Fibroblast of villous mesenchyme (primary cell): ENCODE measurements around the gene DHX29. TPM values are rescaled to one million over a fixed set of nuclear protein-coding genes. Genes with fewer than 3 reads are reported as not detected.

Experiments used
- DNase-seq: peaks from one replicate; pipeline ENCODE4 v3.0.0-alpha.2; 2010; ENCODE audit warnings: low read depth
- H3K4me3 ChIP-seq: 2 replicates; pipeline ENCODE4 v1.5.1; 2011; ENCODE audit warnings: low read depth, mild to moderate bottlenecking, low read length
- total RNA-seq: library from RNA; depleted of rRNA; stranded (reverse); fragments of >200 nt; gene quantifications from 2 replicates; pipeline ENCODE4 v1.2.3, GENCODE V29; 2012
- TF ChIP-seq, protein P1 (sequence below): IDR thresholded peaks from 2 replicates; pipeline ENCODE4 v1.5.1; 2012; ENCODE audit warnings: low read depth, mild to moderate bottlenecking, low read length; ENCODE audit not compliant: insufficient read depth

The DHX29 gene
- total RNA-seq, 1 donor = 43.6 TPM

DNA sequence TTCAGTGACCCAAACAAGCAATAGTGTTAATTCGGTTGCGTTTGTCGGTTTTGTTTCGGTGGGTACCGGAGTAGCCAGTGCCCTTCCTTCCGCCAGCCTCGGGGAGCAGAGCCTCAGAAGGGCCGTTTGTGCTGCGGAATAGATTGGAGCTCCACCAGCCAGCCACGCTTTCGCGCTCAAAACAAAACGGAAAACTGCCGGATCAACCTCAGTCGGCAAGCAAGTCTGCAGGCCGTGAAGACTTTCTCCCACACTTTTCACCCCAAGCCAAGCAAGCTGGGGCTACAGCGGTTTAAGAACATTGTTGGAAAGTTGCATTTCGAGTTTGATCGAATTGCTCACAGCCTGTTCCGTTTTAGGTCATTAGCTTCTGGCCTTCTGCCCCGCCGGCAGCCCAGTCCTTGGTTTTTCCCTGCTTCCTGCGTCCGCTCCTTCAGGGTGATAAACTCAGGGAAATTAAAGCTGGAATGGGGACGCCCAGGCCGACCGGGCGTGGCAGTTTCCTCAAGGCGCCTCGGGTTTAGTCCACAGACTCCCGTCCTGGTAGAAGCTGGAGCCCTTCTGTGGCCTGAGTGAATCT, 73.3 kb downstream of the DHX29 start:
- peak; percentile 26 for DNase-seq
- peak overlapping the region; percentile 57 for H3K4me3 ChIP-seq
- TF ChIP-seq, protein P1, sequence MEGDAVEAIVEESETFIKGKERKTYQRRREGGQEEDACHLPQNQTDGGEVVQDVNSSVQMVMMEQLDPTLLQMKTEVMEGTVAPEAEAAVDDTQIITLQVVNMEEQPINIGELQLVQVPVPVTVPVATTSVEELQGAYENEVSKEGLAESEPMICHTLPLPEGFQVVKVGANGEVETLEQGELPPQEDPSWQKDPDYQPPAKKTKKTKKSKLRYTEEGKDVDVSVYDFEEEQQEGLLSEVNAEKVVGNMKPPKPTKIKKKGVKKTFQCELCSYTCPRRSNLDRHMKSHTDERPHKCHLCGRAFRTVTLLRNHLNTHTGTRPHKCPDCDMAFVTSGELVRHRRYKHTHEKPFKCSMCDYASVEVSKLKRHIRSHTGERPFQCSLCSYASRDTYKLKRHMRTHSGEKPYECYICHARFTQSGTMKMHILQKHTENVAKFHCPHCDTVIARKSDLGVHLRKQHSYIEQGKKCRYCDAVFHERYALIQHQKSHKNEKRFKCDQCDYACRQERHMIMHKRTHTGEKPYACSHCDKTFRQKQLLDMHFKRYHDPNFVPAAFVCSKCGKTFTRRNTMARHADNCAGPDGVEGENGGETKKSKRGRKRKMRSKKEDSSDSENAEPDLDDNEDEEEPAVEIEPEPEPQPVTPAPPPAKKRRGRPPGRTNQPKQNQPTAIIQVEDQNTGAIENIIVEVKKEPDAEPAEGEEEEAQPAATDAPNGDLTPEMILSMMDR = no peak

DNA sequence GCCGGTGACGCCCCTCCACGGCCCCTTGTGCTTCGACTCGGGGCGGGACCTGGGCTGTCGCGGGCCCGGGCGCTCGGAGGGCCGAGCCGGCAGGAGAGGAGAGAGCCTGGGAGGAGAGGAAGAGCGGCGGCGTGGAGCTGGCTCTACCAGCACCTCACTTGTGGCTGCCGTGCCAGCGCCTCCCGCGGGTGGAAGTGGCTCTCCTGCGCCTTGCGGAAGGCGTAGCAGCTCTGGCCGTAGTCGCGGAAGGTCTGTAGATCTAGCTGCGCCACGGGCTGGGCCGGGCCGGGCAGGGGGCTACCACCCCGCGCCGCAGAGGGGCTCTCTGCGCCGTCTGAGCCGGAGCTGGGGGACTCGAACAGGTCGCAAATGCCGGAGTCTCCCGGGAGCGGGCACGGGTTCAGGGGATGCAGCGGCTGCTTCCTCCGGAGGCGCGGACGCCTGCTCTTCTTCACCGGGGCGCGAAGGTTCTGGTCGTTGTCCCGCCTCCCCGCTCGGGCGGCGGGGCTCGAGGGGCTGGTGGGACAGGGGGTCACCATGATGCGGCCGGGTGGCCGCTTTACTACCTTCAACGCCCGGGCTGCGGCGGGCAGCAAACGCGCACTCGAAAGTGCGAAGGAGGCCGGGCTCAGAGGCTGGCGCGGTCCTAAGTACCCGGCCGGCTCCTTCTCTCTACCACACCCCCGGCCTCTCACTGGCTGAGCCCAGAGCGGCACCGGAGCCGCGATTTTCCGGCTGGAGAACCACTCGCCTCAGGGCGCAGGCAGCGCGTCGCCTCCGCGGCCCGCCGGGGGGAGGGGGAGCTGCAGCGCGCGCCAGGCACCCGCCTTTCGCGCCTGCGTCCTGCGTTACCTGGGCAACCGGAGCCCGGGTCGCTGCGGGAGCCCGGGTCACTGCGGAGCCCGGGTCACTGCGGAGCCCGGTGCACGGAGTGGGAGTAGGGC, 74.2 kb downstream of the DHX29 start, which contains the start of gene CCNO:
CCNO (minus strand) TSS at position 624 of the 944 bp plus-strand sequence; CDS start at position 539, 85 bp downstream.
- DNase-seq = peak; percentile 65
- peak within 1 kb of the TSS; percentile 57 for H3K4me3 ChIP-seq
- TF ChIP-seq, protein P1 = no peak

DNA sequence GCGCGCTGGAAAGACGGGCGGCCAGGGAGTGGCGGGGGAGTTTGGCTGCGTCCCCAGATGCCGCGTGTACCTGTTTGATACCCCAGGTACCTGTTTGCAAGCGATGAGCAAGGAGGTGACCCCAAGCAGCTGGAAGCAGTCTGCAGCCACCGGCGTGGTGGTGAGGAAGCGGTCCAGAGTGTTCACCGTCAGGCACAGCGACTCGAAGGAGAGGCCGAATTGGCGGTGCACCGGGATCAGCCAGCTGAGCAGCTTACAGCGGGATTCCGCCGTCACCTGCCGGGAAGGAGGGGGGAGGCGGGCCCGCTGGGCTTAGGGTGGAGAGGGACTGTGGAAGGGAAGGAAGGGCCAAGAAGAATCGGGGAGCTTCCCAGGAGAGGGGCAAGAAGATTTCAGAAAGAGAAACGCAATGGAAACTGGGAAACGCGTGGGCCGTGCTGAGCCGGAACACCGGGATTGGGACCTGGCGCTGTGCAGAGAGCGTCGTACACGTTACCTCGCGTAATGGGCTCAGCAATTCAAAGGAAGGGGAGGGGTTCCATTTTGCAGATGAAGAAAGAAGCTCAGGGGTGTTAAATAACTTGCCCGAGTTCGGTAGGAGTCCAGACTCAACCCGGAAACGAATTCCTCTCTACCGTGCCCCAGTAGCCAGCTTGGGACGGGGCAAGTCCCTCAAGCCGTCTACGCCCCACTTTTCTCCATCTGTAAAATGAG, 75.1 kb downstream of the DHX29 start:
- peak overlapping the region; percentile 57 for H3K4me3 ChIP-seq
- DNase-seq = no peak
- TF ChIP-seq, protein P1 = no peak

DNA sequence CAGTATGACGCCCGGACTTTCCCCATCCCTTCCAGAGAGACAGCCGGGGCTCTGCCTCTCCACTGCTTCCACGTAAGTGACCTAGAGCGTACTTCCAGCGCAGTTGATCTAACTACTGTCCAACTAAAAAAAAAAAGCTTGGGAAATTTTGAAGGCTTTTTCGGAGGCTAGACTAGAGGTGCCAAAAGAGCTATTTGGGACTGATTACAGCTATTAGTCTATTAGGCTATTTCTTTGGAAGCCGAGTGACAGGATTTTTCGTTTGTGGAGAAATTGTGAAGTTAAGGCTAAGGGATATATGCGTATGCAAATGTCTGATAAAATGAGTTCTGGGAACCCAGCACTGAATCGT, 75.6 kb downstream of the DHX29 start:
- H3K4me3 ChIP-seq = no peak overlapping the region
- peak; percentile 31 for DNase-seq

DNA sequence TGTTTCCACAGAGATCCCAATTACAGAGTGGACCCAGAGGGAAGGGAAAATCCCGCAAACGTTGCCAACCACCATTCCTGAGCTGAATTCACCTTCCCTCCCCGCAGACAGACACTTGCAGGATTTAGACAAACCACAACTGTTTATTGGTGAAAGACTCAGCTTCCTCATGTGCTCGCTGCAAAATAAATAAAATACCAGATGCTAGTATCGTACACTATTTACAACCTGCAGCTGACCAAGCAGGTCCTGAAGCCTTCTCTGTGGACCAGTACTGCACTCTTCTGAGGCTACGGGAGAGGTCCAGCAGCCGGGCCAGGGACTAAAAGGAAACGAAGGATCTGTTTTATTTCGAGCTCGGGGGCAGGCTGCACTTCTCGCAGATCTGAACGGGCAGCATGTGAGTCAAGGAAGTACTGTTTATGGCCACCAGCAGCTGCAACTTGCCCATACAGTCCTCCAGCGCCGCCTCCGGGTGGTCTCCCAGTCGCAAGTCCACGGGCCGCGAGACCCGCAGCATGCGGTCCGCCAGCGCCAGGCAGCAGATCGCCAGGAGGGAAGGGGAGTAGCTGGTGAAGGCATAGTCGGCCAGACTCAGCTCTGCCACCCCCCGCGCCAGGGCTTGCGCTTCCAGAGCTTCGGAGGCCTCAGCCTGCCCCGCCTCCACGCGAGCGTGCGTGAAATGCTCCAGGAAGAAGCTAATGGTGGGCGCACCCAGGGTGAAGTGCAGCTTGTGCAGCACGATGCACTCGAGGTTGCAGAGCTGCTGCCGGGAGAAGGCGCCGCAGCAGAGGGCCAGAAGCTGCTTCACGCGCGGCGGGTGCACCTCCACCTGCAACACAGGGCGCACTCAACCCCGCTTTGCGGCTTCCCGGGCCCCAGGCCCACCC, 76.2 kb downstream of the DHX29 start:
- peak; percentile 33 for DNase-seq
- TF ChIP-seq, protein P1 = no peak
- H3K4me3 ChIP-seq = no peak overlapping the region

More for the DNA sequence above, 75.6 kb downstream of the DHX29 start:
- TF ChIP-seq, protein P1 = no peak
